GM12864 (cell line): Measurements from ENCODE around the gene HSDL1.

Experiments used
- DNase-seq: peaks from one replicate; pipeline ENCODE4 v3.0.0-alpha.2; 2011; ENCODE audit warnings: low read depth
- H3K4me3 ChIP-seq: 2 replicates; pipeline ENCODE4 v1.5.1; 2011; ENCODE audit warnings: mild to moderate bottlenecking, low read depth, low read length, control low read depth
- TF ChIP-seq, protein P1 (sequence below): IDR thresholded peaks from 2 replicates; pipeline ENCODE4 v1.5.1; 2011; ENCODE audit warnings: low read depth, mild to moderate bottlenecking, moderate library complexity, low read length, control low read depth, inconsistent platforms; ENCODE audit errors: missing control alignments

HSDL1 gene

DNA sequence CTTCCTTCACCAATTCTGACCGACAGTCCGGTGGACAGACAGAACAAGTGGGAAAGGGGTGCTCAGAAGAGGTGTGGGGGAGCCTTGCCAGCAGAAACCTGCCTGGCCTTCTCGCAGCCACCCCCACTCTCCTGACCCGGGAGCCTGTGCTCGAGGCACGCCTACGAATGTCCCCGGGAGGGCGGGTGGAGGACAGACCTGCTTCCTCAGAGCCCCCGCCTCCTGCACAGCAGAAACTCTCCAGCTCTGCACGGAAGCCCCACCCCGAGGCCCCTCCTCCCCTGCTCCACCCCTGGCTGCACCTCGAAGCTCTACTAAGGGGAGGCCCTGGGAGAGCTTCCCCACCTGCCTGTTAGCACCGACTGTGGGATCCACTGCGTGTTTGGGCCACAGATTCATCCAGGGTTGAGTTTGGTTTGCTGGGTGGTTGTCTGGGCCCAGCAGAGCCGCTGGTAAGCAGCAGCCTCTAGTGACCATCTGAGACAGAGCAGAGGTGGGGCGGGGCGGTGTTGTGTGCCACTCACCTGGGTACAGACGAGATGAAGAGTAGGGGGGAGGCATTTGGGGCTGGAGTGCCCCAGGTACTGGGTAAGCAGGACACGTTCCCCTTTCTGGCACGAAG is 35.7 kb upstream of the HSDL1 start:
- TF ChIP-seq, protein P1, sequence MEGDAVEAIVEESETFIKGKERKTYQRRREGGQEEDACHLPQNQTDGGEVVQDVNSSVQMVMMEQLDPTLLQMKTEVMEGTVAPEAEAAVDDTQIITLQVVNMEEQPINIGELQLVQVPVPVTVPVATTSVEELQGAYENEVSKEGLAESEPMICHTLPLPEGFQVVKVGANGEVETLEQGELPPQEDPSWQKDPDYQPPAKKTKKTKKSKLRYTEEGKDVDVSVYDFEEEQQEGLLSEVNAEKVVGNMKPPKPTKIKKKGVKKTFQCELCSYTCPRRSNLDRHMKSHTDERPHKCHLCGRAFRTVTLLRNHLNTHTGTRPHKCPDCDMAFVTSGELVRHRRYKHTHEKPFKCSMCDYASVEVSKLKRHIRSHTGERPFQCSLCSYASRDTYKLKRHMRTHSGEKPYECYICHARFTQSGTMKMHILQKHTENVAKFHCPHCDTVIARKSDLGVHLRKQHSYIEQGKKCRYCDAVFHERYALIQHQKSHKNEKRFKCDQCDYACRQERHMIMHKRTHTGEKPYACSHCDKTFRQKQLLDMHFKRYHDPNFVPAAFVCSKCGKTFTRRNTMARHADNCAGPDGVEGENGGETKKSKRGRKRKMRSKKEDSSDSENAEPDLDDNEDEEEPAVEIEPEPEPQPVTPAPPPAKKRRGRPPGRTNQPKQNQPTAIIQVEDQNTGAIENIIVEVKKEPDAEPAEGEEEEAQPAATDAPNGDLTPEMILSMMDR, result no peak
- no peak for DNase-seq
- no peak overlapping the region for H3K4me3 ChIP-seq

DNA sequence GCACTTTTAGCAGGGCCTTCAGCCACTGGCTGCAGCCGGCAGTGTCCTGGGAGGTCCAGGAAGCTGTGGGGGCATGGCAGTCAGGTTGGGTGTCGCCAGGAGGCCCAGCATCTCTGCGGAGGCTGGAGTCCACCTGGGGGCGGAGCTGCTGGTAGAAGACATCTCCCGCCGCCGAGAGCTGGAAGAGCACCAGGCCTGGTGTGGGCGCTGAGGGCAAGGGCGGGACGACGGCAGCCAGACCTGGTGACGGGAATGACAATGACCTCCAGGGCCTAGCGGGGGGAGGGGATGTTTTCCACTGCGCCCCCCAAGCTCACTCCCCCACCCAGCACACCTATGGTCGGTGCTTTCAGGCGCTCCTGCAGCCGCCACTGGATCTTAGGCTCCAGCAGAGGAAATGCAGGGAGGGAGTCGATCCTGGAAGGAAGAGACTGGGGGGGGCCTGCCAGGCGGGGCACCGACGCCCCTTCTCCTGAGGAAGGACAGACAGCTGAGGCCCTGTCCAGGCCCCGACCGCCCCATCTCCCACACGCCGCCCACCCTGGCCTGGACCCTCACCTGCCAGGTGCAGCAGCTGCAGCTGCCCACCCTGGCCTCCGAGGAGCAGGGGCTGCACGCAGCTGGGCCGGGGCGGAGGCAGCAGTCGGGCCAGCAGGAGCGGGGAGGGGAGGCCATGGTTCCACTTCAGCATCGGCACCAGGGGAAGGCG is 34.8 kb upstream of the HSDL1 start:
- TF ChIP-seq, protein P1, result no peak
- DNase-seq, result no peak
- H3K4me3 ChIP-seq, result no peak overlapping the region

DNA sequence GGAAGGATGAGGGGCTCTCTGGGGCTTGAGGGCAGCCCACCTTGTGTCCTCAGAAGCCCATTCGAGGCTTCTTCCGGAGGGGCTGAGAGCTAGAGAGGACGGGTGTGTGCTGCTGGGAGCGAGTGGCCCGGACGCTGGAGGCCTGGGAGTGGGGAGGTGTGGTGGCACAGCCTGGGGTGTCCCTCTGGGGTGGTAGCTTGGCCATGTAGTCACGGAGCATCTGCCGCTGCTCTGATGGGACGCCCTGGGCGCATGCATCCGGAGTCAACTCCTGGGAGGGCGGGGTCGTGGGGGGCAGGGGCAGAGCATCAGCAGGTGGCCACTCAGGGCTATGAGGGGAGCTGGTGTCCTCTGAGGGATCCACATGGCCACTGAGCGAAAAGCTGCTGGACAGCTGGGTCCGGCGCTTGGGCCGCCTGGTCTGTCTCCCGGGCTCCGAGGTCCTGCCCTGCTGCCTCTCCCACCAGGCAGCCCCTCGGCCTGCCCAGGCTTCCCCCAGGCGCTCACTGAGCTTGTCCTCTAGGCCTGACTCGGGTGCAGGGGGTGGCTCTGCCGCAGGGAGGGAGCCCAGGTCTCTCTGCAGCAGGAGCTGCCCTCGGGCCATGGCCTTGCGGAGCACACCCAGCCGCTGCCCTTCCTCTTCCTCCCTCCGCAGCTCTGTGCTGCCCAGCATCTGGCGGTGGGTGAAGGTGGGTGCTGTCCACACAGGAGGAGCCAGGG is 34.1 kb upstream of the HSDL1 start:
- DNase-seq, result no peak
- TF ChIP-seq, protein P1, result no peak
- no peak overlapping the region for H3K4me3 ChIP-seq

DNA sequence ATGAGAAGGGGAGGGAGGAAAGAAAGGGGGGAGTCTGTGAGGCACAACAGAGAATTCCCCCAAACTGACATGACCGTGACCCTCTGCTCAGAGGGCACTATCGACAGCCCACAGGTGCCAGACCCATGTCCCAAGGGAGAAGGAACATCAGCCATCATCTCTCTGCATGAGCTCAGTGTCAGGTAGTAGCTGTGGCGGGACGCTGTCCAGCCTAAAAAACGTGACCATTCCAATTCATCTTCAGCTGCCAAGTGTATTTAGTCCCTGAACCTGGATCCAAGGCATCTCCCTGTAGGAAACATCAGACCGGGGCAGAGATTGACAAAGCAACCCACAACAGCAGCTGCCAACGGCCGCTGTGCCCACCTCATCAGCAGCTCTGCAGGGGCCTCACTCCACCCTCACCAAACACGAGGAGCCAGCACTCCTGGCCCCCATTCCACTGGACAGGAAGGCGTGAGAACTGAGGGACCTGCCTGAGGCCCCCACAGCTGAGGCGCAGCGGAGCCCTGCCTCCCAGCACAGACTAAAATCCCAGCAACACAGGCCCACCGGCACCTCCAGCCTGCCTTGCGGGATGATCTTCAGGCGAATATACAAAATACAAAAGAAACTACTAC is 33.3 kb upstream of the HSDL1 start:
- no peak for DNase-seq
- TF ChIP-seq, protein P1, result no peak
- no peak overlapping the region for H3K4me3 ChIP-seq

DNA sequence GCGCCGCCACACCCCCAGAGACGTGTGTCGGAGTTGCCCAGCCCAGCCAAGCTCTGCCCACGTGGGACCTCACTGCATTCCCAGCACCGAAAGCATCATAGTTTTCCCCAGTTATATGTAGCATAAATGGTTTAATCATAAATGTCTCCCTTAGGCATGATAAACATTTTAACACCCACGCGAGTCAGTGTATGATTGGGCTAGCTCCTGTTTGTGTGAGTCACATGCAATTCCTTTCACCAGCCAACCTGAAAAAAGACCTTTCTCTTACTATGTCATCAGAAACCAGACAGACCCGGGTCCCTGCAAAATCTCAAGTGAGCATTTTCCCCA is 32.7 kb upstream of the HSDL1 start:
- no peak for DNase-seq
- TF ChIP-seq, protein P1, result no peak
- H3K4me3 ChIP-seq, result no peak overlapping the region

DNA sequence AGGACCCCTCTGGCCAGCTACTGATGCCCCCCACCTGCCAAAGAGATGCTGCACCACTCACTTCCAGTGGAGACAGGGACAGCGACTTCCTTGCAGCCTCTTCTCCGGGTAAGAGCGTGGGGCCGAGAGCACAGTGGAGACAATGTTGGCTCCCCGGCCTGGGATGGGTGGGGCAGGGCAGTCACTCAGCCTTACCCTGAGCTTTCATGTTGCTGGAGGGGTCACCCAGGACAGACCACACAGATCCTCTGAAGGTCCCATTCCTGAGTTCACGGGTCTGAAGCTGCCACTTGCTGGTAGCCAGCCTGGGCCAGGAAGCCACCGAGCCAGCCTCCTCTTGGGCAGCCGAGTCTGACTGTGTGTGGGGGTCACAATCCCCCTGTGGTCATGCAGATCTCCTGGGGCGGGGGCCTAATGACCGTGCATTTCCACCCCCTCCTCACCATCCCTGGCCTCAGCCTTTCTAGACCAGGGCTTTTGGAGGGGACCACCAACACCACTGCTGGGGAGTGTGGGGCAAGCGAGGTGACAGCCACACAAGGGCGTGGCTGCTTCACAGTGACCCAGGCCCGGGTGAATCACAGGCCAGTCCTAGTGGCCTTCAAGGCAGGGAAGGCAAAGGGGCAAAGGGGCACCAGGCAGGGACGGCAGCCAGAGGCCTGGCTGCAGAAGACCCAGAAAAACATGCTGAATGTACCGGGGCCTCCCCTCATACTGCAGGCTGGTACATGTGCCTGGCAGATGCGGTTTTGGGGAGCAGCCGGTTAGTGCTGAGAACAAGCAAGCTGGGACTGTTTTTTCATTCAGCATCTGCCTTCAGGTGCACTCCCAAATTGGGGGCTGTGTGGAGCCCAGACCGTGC is 31.4 kb upstream of the HSDL1 start:
- TF ChIP-seq, protein P1, result no peak
- no peak for DNase-seq
- no peak overlapping the region for H3K4me3 ChIP-seq
